PC-3 (cell line): ENCODE data around the gene TUFM.

Experiments
- EZH2phosphoT487 ChIP-seq: fragments of 300-600 bp; sonication (generic); IDR thresholded peaks from 2 replicates; pipeline ENCODE4 v1.6.1; 2018; ENCODE audit warnings: mild to moderate bottlenecking, antibody characterized with exemption, low read length, borderline replicate concordance
- TF ChIP-seq, protein P1 (sequence below): fragments of 300-600 bp; sonication (generic); conservative IDR thresholded peaks from 2 replicates; pipeline ENCODE4 v1.5.1; 2017; ENCODE audit warnings: antibody characterized with exemption, low read depth, mild to moderate bottlenecking, low read length

DNA sequence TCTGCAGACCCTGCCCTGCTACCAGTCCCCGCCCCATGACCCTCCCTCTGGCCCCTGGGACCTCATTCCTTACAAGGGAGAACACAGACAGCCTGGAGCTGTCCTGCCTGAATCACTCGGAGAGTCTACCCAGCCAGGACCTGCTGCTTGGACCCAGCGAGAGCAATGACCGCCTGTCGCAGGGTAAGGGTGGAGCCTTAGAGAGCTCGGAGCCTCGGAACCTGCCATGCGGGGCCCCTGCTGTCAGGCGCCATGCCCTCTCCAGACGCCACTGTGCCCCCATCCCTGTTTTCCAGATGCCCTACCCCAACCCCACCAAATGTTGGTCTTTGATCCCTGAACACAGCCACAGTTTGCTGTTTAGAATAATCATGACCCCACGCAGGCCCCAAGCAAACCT, 23.1 kb upstream of the TUFM start:
- TF ChIP-seq, protein P1, sequence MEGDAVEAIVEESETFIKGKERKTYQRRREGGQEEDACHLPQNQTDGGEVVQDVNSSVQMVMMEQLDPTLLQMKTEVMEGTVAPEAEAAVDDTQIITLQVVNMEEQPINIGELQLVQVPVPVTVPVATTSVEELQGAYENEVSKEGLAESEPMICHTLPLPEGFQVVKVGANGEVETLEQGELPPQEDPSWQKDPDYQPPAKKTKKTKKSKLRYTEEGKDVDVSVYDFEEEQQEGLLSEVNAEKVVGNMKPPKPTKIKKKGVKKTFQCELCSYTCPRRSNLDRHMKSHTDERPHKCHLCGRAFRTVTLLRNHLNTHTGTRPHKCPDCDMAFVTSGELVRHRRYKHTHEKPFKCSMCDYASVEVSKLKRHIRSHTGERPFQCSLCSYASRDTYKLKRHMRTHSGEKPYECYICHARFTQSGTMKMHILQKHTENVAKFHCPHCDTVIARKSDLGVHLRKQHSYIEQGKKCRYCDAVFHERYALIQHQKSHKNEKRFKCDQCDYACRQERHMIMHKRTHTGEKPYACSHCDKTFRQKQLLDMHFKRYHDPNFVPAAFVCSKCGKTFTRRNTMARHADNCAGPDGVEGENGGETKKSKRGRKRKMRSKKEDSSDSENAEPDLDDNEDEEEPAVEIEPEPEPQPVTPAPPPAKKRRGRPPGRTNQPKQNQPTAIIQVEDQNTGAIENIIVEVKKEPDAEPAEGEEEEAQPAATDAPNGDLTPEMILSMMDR, result no peak
- TF ChIP-seq EZH2phosphoT487, result no peak
